IPS-NIHi11 (cell line): ENCODE data around the gene C14orf39.
A peak's percentile ranks its signal among the peaks of the same experiment; 100 is the strongest.
"Not testable (repeated sequence)": the region's sequence is repeated elsewhere in the genome, so short reads cannot be mapped to it uniquely, and the experiment has no call there.

Source experiments
- DNase-seq: peaks from one replicate; pipeline ENCODE4 v3.0.0; 2012; ENCODE audit warnings: mixed read lengths, low spot score

Gene C14orf39

DNA sequence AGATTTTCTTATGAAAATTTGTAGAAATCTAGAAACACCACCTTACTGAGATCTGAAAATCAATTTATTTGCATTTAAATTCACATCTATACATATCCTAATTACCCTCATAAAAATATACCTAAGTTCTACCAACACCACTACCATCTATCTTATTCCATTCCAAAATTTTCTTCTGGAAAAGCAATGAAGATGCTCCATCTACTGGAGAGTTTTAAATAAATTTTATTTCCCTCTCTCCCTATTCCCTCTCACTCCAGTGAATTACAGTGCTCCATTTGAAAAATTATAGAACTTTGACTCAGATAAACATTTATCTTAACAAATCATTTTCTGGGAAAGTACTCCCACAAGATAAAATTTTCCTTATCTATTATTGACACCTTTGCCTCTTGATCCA is 2.3 kb upstream of the C14orf39 start:
- DNase-seq = no peak

DNA sequence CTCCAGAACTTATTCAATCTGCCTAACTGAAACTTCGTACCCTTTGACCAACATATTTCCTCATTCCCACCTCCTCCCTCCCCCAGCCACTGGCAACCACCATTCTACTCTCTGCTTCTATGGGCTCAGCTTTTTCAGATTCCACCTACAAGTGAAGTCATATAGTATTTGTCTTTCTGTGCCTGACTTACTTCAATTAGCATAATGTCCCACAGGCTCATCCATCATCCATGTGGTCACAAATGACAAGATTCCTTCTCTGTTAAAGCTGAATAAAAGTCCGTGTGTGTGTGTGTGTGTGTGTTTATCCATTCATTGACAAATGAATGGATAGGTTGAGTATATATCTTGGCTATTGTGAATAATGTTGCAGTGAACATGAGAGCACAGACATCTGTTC is 1.3 kb upstream of the C14orf39 start:
- DNase-seq = no peak

- peak; percentile 15 for DNase-seq
These were observed 736 bp downstream of the C14orf39 start for GRCh38 chr14:60485057-60485597.

GRCh38 chr14:60482743-60483142 is 3.1 kb downstream of the C14orf39 start:
- no peak for DNase-seq

- not testable (repeated sequence) for DNase-seq
These were observed 5.6 kb downstream of the C14orf39 start for GRCh38 chr14:60480248-60480647.

GRCh38 chr14:60455875-60456274 is 30.0 kb downstream of the C14orf39 start:
- no peak for DNase-seq

GRCh38 chr14:60430276-60430675 is 55.6 kb downstream of the C14orf39 start:
- DNase-seq = no peak

DNA sequence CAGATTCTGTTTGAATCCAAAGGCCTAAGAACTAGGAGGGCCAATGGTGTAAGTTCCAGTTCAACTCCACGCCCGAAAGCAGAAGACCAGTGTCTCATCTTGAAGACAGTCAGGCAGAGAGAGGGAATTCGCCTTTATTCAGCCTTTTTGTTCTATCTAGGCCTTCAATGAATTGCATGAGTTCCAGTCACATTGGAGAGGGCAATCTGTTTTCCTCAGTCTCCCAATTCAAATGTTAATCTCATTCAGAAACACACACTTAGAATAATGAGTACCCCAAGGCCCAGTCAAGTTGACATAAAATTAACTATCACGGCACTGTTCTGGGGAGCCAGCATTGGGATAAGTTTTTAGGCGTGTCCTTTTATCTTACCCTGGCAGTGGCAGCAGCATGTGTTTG is 65.8 kb downstream of the C14orf39 start:
- no peak for DNase-seq

GRCh38 chr14:60397550-60397949 is 88.3 kb downstream of the C14orf39 start:
- DNase-seq = not testable (repeated sequence)

DNA sequence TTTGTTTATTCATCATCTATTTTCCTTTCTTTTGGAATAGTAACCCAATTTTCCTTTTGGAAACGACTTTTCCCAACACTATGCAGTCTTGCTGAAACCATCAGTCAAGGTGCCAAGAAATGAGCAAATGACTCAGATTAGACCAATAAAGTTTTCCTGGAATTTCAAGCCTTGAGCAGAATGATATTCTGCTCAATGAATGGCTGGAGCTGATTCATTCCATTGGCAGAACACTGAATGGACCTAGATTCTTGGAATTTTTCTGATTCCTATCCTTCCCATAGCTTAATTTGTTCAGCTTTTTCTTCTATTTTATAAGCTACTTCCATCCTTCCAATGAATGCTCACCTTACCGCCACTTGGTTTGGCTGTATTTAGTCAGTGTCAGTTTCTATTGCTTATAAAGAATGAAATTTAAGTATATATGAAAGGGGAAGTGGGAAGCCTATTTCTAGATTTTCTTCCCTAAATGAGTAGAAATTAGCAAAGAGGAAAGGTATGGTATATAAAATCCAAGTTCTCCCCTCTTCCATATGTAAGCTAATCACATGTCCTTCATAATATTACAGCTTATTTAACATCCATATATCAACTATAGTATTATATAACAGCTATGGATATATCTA is 89.0 kb downstream of the C14orf39 start:
- DNase-seq = no peak
